ENCODE measurements around the gene KSR2.

The KSR2 gene

DNA sequence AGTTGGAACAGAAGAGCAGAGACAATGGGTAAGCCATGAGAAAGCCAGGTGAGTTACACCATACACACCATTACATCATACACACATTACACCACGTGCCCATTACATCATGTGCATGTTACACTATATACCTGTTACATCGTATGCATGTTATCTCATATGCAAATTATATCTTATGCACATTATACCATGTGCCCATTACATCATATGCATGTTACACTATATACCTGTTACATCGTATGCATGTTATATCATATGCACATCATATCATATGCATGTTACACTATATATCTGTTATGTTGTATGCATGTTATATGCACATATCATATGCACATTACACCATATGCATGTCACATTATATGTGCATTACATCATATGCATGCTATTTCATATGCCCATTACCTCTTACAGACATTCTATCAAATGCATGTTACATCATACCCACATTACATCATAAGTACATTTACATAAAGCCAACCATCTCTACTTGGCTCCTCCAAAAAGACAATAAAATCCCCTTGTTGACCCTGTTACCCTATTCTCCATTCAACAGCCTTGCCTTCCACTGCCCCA is 207.2 kb downstream of the KSR2 start:
- no peak for TF ChIP-seq GATA3 (IDR thresholded peaks at IDR 0.05; ENCODE audit: low read depth, low read length)
- TF ChIP-seq GATA2 (IDR thresholded peaks at IDR 0.05; ENCODE audit: low read depth, low read length), result no peak

DNA sequence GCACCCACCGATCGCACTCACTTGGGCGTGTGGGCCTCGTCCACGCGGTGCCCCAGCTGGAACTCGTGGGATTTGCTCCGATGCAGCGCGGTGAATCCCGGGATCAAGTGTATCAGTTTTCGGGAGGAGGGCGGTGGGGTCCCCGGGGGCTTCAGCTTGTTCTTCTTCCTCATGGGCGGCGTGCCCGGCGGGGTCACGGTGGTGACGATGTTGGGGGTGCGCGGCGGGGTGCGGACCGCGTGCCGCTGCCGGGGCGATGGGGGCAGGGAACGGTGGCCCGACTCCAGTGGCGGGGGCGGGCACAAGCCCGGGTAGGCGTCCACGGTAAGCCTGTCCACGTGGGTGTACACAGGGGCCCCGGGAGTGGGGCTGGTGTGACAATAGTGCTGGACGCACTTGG is 207.8 kb downstream of the KSR2 start:
- TF ChIP-seq GATA2 (IDR thresholded peaks at IDR 0.05; ENCODE audit: low read depth, low read length) (no peak), GATA3 (IDR thresholded peaks at IDR 0.05; ENCODE audit: low read depth, low read length) (no peak)

DNA sequence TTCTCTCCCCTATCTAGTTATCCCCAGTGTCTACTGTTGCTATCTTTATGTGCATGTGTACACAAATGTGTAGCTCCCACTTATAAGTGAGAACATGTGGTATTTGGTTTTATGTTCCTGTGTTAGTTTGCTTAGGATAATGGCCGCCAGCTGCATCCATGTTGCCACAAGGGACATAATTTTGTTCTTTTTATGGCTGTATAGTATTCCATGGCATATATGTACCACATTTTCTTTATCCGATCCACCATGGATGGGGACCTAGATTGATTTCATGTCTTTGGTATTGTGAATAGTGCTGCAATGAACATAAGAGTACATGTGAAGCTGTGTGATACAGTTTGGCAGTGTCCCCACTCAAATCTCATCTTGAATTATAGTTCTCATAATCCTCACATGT is 218.1 kb downstream of the KSR2 start:
- TF ChIP-seq GATA2 (IDR thresholded peaks at IDR 0.05; ENCODE audit: low read depth, low read length), result no peak
- no peak for TF ChIP-seq GATA3 (IDR thresholded peaks at IDR 0.05; ENCODE audit: low read depth, low read length)

DNA sequence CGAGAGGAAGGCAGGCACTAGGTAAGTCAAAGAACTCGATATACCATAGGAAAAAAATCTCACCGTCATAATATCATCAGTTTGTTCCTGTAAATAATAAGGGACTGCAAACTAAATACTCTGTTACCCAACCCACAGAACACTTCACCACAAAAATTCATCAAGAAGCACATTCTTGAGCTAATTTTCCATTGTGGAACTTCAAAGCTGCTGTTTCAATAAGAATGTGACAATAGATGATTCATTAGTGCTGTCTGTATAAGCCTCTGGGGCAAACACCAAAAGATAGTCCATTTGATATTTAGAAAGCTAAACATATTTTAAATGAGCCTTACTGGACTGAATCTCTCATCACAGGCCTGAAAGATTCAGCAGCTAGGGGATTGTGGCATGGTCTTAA is 219.4 kb downstream of the KSR2 start:
- TF ChIP-seq GATA2 (IDR thresholded peaks at IDR 0.05; ENCODE audit: low read depth, low read length) (no peak), GATA3 (IDR thresholded peaks at IDR 0.05; ENCODE audit: low read depth, low read length) (no peak)

DNA sequence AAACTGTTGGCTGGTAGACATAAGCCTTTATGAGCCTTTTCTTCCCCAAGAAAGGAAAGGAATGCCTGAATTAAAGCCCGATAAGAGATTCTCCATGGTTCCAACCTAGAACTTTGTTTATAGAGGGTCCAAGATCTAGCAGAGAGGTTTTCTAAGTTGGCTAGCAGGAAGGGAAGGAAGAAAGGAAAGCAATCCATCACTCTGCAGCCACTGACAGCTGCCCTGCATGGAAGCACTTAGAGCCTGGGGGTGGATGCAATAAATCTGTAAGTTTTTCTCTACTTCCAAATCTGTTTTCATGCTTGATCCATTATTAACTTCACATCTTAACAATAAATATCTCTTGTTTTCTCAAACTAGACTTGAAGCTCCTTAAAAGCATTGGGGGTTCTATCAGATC is 224.4 kb downstream of the KSR2 start:
- TF ChIP-seq GATA2 (IDR thresholded peaks at IDR 0.05; ENCODE audit: low read depth, low read length) (no peak), GATA3 (IDR thresholded peaks at IDR 0.05; ENCODE audit: low read depth, low read length) (no peak)

DNA sequence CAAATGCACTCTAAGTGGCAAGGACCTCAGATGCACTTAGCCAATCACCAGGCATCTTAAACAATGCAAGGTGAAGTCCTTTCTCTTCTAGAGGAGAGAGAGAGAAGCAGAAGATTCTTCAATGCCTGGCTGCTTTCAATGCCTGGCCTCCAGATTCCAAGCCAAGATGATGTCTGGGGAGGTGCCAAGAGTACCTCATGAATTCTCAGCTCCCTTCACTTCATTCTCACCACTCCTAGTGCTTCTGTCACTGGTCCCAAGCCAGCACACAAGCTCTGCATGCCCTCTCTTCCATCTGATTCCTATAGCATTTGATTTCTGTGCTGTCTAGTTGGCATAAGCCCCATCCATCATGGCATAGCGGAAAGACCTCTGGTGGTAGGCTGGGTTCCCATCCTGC is 225.0 kb downstream of the KSR2 start:
- no peak for TF ChIP-seq GATA3 (IDR thresholded peaks at IDR 0.05; ENCODE audit: low read depth, low read length)
- no peak for TF ChIP-seq GATA2 (IDR thresholded peaks at IDR 0.05; ENCODE audit: low read depth, low read length)

DNA sequence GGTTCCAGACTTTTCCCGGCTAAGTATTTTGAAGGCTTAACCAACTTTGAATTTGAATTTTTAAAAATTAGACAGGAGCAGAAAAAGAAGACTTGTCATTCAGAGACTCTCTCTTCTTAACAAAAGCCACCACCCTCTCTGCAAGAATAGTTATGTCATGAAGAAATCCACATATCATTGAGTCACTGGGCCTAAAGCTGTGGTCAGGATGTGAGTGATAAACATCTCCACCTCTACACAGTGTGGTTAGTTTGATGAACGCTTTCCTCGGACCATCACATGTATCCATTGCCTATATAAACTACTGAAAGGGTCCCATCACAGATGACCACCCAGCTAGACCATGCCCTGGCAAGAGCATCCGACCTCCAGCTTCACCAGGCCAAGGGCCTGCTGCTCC is 226.1 kb downstream of the KSR2 start:
- no peak for TF ChIP-seq GATA2 (IDR thresholded peaks at IDR 0.05; ENCODE audit: low read depth, low read length)
- no peak for TF ChIP-seq GATA3 (IDR thresholded peaks at IDR 0.05; ENCODE audit: low read depth, low read length)

DNA sequence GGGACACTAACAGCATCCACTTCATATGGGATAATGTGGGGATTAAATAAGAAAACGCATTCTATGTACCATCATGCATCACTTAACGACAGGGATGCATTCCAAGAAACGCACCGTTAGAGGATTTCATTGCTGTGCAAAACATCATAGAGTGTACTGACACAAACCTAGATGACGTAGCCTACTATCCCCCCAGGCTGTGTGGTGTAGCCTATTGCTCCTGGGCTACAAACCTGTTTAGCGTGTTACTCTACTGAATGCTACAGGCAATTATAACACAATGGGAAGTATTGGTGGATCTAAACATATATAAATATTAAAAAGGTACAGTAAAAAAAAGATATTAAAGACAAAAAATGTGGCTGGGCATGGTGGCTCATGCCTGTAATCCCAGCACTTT is 230.6 kb downstream of the KSR2 start:
- TF ChIP-seq GATA2 (IDR thresholded peaks at IDR 0.05; ENCODE audit: low read depth, low read length) (no peak), GATA3 (IDR thresholded peaks at IDR 0.05; ENCODE audit: low read depth, low read length) (no peak)

DNA sequence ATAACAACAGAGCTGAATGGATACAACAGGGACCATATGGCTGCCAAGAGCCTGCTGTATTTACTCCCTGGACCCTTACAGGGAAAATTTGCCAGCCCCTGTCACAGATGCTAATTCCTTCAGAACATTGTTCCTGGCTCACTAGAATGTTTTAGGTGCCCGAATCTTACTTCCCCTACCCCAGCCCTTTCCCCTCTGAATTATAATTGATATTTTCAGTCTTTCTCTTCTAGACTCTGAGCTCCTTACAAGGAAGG is 235.3 kb downstream of the KSR2 start:
- TF ChIP-seq GATA3 (IDR thresholded peaks at IDR 0.05; ENCODE audit: low read depth, low read length), result no peak
- no peak for TF ChIP-seq GATA2 (IDR thresholded peaks at IDR 0.05; ENCODE audit: low read depth, low read length)

DNA sequence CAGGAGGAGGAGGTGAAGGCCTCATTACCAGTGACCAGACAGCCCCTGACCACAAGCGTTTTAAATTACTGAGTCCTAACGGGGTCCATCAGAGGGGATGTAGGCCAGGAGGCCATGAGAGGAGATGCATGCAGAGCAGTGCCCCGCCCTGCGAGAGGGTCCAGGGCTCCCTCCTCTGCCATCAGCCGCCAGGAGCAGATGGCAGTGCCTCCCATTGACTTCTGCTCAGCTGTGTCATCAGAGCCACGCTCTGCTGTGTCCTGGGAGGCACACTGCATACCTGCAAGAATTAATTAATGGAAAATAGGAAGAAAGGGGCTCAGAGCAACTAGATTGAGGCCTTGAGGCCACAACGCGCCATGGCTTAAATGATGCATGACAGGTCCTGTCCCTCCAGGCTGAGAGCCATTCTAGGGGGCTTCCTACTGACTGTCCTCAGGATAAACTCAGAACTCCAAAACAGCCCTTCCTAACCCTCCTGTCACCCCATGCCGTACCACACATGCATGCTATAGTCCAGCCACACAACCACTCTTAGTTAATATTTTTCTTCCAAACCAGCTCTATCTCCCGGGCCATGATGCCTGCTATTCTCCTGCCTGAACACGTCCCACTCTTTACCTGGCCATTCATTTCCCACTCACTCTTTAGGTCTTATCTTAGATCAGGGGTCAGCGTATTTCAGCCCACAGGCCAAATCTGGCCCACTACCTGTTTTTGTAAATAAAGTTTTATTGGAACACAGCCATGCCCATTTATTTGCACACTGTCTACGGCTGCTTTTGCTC is 235.8 kb downstream of the KSR2 start:
- TF ChIP-seq GATA2 (IDR thresholded peaks at IDR 0.05; ENCODE audit: low read depth, low read length) (no peak), GATA3 (IDR thresholded peaks at IDR 0.05; ENCODE audit: low read depth, low read length) (no peak)

DNA sequence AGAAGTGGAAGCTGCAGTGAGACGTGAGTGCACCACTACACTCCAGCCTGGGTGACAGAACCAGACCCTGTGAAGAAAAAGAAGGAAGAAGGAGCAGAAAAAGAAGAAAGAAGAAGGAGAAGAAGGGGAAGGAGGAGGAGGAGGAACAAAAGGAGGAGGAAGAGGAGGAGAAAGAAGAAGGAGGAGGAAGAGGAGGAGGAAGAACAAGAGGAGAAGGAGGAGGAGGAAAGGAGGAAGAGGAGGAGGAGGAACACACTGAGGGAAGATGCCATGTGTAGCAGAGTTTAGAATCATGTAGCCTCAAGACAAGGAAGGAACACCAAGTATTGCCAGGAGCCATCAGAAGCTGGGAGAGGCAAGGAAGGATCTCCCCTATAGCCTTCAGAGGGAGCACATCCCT is 241.5 kb downstream of the KSR2 start:
- TF ChIP-seq GATA3 (IDR thresholded peaks at IDR 0.05; ENCODE audit: low read depth, low read length) (no peak), GATA2 (IDR thresholded peaks at IDR 0.05; ENCODE audit: low read depth, low read length) (no peak)

DNA sequence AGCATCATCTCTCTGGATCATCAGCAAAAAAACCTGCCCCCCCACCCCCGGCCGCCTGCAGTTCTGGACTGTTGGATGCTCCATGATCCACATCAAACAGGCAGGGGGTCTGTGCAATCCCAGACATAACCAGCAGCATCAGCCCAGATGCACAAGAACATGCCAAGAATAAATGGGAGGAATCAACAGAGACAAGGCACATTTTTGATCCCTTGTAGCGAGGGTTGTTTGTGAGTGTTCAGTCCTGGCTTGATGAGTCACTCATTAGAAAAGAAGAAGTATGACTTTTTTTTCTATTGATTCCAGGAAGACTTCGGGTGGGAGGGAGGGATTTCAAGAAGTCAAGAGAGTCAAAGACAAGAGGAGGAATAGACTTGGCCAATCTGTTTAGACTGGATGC is 244.2 kb downstream of the KSR2 start:
- TF ChIP-seq GATA2 (IDR thresholded peaks at IDR 0.05; ENCODE audit: low read depth, low read length), result no peak
- no peak for TF ChIP-seq GATA3 (IDR thresholded peaks at IDR 0.05; ENCODE audit: low read depth, low read length)

DNA sequence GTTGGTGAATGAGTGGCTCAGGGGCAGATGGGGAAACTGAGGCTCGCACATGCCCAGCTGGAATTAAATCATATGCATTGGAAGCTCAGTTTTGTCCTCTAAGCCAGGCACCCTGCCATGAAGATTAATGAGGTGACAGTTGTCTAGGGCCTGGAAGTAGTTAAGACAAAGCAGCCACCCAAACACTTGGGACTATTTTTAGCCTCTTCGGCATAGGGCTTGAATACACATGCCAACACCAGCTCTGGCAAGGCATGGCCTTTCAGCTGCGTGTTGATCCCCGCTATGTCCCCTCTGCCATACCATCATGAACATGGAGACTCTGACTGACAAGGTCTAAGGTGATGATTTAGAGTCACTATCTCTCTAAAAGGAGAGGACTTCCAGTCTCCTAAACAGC is 250.2 kb downstream of the KSR2 start:
- no peak for TF ChIP-seq GATA3 (IDR thresholded peaks at IDR 0.05; ENCODE audit: low read depth, low read length)
- no peak for TF ChIP-seq GATA2 (IDR thresholded peaks at IDR 0.05; ENCODE audit: low read depth, low read length)

DNA sequence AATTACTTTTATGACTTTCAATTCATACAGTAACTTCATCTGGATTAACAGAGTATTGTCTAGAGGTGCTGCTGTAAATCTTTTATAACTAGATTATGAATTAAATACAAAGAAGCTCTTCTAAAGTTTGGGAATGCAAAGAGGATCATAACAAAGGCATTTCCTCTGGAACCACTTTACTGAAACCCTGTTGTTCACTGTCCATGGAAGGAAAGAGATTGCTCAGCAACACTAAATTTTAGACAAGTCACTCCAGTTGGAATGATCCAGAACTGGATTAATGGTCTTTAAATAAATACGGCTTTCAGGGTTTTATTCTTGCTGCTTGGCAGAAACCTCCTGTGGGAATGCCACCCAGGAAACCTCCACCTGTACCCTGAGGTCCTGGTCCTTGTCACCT is 250.6 kb downstream of the KSR2 start:
- TF ChIP-seq GATA2 (IDR thresholded peaks at IDR 0.05; ENCODE audit: low read depth, low read length), result no peak
- no peak for TF ChIP-seq GATA3 (IDR thresholded peaks at IDR 0.05; ENCODE audit: low read depth, low read length)

DNA sequence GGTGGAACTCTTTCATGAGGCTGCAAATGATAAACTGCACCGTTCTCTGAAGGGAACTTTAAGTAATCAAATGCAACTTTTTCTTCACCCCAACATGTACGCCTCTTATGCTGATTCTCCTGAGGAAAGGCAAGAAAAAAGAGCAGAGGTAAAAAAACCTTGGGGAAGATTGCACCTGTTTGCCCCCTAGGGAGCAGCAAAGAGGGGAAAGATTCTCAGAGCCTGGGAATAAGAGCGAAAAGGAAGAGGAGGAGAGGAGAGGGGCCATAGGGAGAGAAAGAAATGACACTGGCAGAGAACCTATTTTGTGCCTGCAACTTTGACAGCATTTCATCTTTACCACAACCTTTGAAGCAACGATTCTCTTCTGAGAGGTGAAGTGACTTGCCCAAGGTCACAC is 254.6 kb downstream of the KSR2 start:
- no peak for TF ChIP-seq GATA3 (IDR thresholded peaks at IDR 0.05; ENCODE audit: low read depth, low read length)

DNA sequence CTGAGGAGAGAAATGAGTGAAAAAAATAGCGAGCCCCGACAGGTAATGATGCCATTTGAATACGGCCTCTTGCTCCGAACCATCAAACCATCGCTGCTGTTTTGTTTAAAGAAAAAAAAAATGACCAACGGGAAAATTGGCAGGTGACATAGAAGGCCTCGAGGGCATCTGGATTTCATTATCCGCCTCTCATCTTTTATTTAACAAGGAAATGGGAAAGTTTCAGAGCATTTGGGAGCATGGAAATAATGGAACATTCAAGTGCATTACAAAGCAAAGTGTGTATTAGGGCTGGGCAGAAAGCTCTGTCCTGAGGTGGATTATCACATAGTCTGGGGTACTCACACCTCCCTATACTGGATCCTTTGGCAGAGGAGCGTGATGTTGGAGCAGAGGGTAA is 258.7 kb downstream of the KSR2 start:
- TF ChIP-seq GATA2 (IDR thresholded peaks at IDR 0.05; ENCODE audit: low read depth, low read length) (no peak), GATA3 (IDR thresholded peaks at IDR 0.05; ENCODE audit: low read depth, low read length) (no peak)
